GM23248 (cell line): Measurements from ENCODE around the gene NUP210. TPM values are rescaled to one million over a fixed set of nuclear protein-coding genes. Genes with fewer than 3 reads are reported as not detected.

Experiments used
- DNase-seq: peaks from one replicate; pipeline ENCODE4 v3.0.0-alpha.2; 2015
- H2AFZ ChIP-seq: fragments of 200-600 bp; sonication (generic); 2 replicates; pipeline ENCODE4 v1.6.1; 2016; ENCODE audit warnings: antibody characterized with exemption
- H3F3A ChIP-seq: fragments of 200-600 bp; sonication (generic); 2 replicates; pipeline ENCODE4 v1.6.1; 2016; ENCODE audit warnings: mild to moderate bottlenecking, antibody characterized with exemption, mixed run types; ENCODE audit not compliant: insufficient read depth
- H3K27ac ChIP-seq: fragments of 200-600 bp; sonication (generic); 2 replicates; pipeline ENCODE4 v1.5.1; 2016; ENCODE audit warnings: mild to moderate bottlenecking
- H3K27me3 ChIP-seq: fragments of 200-600 bp; sonication (generic); replicated peaks from 2 replicates; pipeline ENCODE4 v1.6.1; 2016; ENCODE audit warnings: mild to moderate bottlenecking; ENCODE audit not compliant: insufficient read depth
- H3K36me3 ChIP-seq: fragments of 200-600 bp; sonication (generic); 2 replicates; pipeline ENCODE4 v1.6.1; 2016; ENCODE audit warnings: low read depth, mild to moderate bottlenecking
- H3K4me1 ChIP-seq: fragments of 200-600 bp; sonication (generic); 2 replicates; pipeline ENCODE4 v1.6.1; 2016; ENCODE audit warnings: mild to moderate bottlenecking; ENCODE audit not compliant: insufficient read depth
- H3K4me2 ChIP-seq: fragments of 200-600 bp; sonication (generic); one replicate; pipeline ENCODE4 v1.6.1; 2016; ENCODE audit warnings: mild to moderate bottlenecking; ENCODE audit not compliant: unreplicated experiment
- H3K4me3 ChIP-seq: fragments of 200-600 bp; sonication (generic); 2 replicates; pipeline ENCODE4 v1.5.1; 2016; ENCODE audit warnings: mild to moderate bottlenecking
- H3K79me2 ChIP-seq: fragments of 200-600 bp; sonication (generic); 2 replicates; pipeline ENCODE4 v1.6.1; 2016; ENCODE audit warnings: mild to moderate bottlenecking; ENCODE audit not compliant: insufficient read depth
- H3K9ac ChIP-seq: fragments of 200-600 bp; sonication (generic); 2 replicates; pipeline ENCODE4 v1.6.1; 2016; ENCODE audit warnings: mild to moderate bottlenecking
- H3K9me2 ChIP-seq: fragments of 200-600 bp; sonication (generic); 2 replicates; pipeline ENCODE4 v1.6.1; 2016; ENCODE audit warnings: mixed run types, mild to moderate bottlenecking, moderate library complexity; ENCODE audit not compliant: insufficient read depth
- H3K9me3 ChIP-seq: fragments of 200-600 bp; sonication (generic); one replicate; pipeline ENCODE4 v1.6.1; 2017; ENCODE audit warnings: low read depth
- H4K20me1 ChIP-seq: fragments of 200-600 bp; sonication (generic); 2 replicates; pipeline ENCODE4 v1.6.0; 2016; ENCODE audit not compliant: insufficient read depth
- EZH2 ChIP-seq: fragments of 200-600 bp; sonication (generic); IDR thresholded peaks from 2 replicates; pipeline ENCODE4 v1.6.1; 2018; ENCODE audit warnings: antibody characterized with exemption, mild to moderate bottlenecking; ENCODE audit not compliant: insufficient read depth, poor library complexity, severe bottlenecking
- EZH2phosphoT487 ChIP-seq: fragments of 200-600 bp; sonication (generic); IDR thresholded peaks from 2 replicates; pipeline ENCODE4 v1.6.1; 2018; ENCODE audit warnings: antibody characterized with exemption, moderate library complexity, mild to moderate bottlenecking, low read depth; ENCODE audit not compliant: insufficient read depth
- WGBS, 2 experiments: methylation state at CpG; one replicate each; pipeline ENCODE4 v1.1.6; 2015 to 2017; ENCODE audit warnings: low lambda C conversion rate in 2 of 2, low coverage in 1 of 2; ENCODE audit errors: missing lambda C conversion rate in 2 of 2; 5-methylcytosine and 5-hydroxymethylcytosine counted together
- in situ Hi-C: fragments of 300-500 bp; cut with MboI; formaldehyde crosslinking; loops from 2 replicates; pipeline ENCODE4 v1.15.0; 2020
- polyA plus RNA-seq: library from polyadenylated mRNA; unstranded; fragments of >200 nt; fragmentation: Nextera tagmentation; extraction: Ambion mirVana; gene quantifications from 2 replicates; pipeline ENCODE4 v1.2.1, GENCODE V29; 2016
- total RNA-seq: library from RNA; depleted of rRNA; stranded (reverse); fragments of >200 nt; shearing (Covaris generic); gene quantifications from 2 replicates; pipeline ENCODE4 v1.2.3, GENCODE V29; 2014

Gene NUP210
- total and polyA plus RNA-seq, 2 experiments from 2014 or later = 0.04 TPM; not detected in 1

- 20 to 21% methylated on average over 4 of the region's 4 CpGs for WGBS, 2 experiments
- Histone ChIP-seq H3F3A (no peaks in the 10 kb centered on the region), H3K27me3 (peaks cover 30% of the 10 kb centered on the region), H2AFZ (no peak overlapping the region), H3K36me3 (no peaks in the 10 kb centered on the region), H3K9me2 (no peaks in the 10 kb centered on the region), H3K4me3 (no peak overlapping the region), H4K20me1 (no peaks in the 10 kb centered on the region), H3K4me1 (no peaks in the 10 kb centered on the region), H3K9me3 (no peaks in the 10 kb centered on the region), H3K9ac (no peak overlapping the region), H3K79me2 (no peaks in the 10 kb centered on the region), H3K27ac (no peak overlapping the region), H3K4me2 (no peak overlapping the region)
- in situ Hi-C loops = no loop called here
- TF ChIP-seq EZH2 (no peak), EZH2phosphoT487 (no peak)
- no peak for DNase-seq
These were observed 132.3 kb downstream of the NUP210 start for GRCh38 chr3:13287833-13288232.

DNA sequence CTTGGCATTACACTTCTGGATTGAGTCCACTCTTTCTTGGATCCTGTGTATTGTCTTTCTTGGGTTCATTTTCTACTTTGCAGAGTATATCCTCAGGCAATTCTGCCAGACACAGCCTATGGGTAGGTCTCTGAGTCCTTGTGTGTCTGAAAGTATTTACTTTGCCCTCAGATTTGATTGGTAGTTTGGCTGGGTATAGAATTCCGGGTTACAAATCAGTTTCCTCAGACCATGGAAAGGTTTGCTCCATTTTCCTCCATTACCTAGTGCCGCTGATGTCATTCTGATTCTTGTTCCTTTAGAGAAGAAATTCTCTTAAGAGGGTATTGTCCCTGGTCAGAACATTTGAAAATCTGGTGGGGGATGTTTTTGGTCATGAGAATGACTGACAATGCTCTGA is 133.2 kb downstream of the NUP210 start:
- WGBS, 2 experiments = 17 to 22% methylated on average over 2 of the region's 2 CpGs
- in situ Hi-C loops = no loop called here

GRCh38 chr3:13285007-13285567 is 135.0 kb downstream of the NUP210 start:
- 38 to 44% methylated on average over 11 of the region's 11 CpGs for WGBS, 2 experiments

More for the DNA sequence above, 133.2 kb downstream of the NUP210 start:
- no peak for DNase-seq
- Histone ChIP-seq H3K27me3 (peaks cover 36% of the 10 kb centered on the region), H2AFZ (no peak overlapping the region), H4K20me1 (no peaks in the 10 kb centered on the region), H3K9ac (no peak overlapping the region), H3K9me3 (no peaks in the 10 kb centered on the region), H3F3A (no peaks in the 10 kb centered on the region), H3K4me1 (no peaks in the 10 kb centered on the region), H3K9me2 (no peaks in the 10 kb centered on the region), H3K27ac (no peak overlapping the region), H3K4me3 (no peak overlapping the region), H3K4me2 (no peak overlapping the region), H3K36me3 (no peaks in the 10 kb centered on the region), H3K79me2 (no peaks in the 10 kb centered on the region)
- TF ChIP-seq EZH2 = no peak
- TF ChIP-seq EZH2phosphoT487 = no peak

GRCh38 chr3:13283877-13284264 is 136.3 kb downstream of the NUP210 start:
- Histone ChIP-seq H3K9me2 (no peaks in the 10 kb centered on the region), H3K27me3 (peaks cover 34% of the 10 kb centered on the region), H3K4me3 (no peak overlapping the region), H3K27ac (no peak overlapping the region), H3F3A (no peaks in the 10 kb centered on the region), H3K4me1 (no peaks in the 10 kb centered on the region), H3K79me2 (no peaks in the 10 kb centered on the region), H4K20me1 (no peaks in the 10 kb centered on the region), H3K9ac (no peak overlapping the region), H3K4me2 (no peak overlapping the region), H2AFZ (no peak overlapping the region), H3K36me3 (no peaks in the 10 kb centered on the region), H3K9me3 (no peaks in the 10 kb centered on the region)
- in situ Hi-C loops = no loop called here
- no peak for DNase-seq
- WGBS, 2 experiments = 92 to 96% methylated on average over 1 of the region's 1 CpG
- TF ChIP-seq EZH2phosphoT487 = 0 out of 2 replicates have a peak, but pooled peaks have one; percentile 27
- no peak for TF ChIP-seq EZH2

More at GRCh38 chr3:13285007-13285567, 135.0 kb downstream of the NUP210 start:
- TF ChIP-seq EZH2phosphoT487 = no peak
- Histone ChIP-seq H3K9me2 (no peaks in the 10 kb centered on the region), H3K9ac (no peak overlapping the region), H3K9me3 (no peaks in the 10 kb centered on the region), H3K27ac (no peak overlapping the region), H3K79me2 (no peaks in the 10 kb centered on the region), H4K20me1 (no peaks in the 10 kb centered on the region), H3K4me1 (no peaks in the 10 kb centered on the region), H3K36me3 (no peaks in the 10 kb centered on the region), H2AFZ (no peak overlapping the region), H3K27me3 (peaks cover 34% of the 10 kb centered on the region), H3K4me2 (no peak overlapping the region), H3F3A (no peaks in the 10 kb centered on the region), H3K4me3 (no peak overlapping the region)
- no peak for DNase-seq
- in situ Hi-C loops = no loop called here
